Spleen (tissue), 11 donors: Measurements from ENCODE around the gene CSTB. TPM values are rescaled to one million over a fixed set of nuclear protein-coding genes. Genes with fewer than 3 reads are reported as not detected.

Experiments
- DNase-seq: peaks from one replicate; pipeline ENCODE4 v3.0.0-alpha.2; 2020
- H3K27ac ChIP-seq, 8 donors: fragments of 200-600 bp; sonication (generic) in 7 of 8; 1 replicate in 4 of 8; 2 replicates in 4 of 8; pipeline versions ENCODE4 v1.5.0 to v1.8.0; 2016 to 2021; ENCODE audit warnings: inconsistent platforms in 4 of 8, mild to moderate bottlenecking in 4 of 8, moderate library complexity in 1 of 8
- H3K27me3 ChIP-seq, 7 donors: fragments of 200-600 bp; sonication (generic) in 6 of 7; replicated peaks in 1 of 7; 1 replicate in 4 of 7; 2 replicates in 3 of 7; pipeline versions ENCODE4 v1.5.0 to v1.8.0; 2016 to 2021; ENCODE audit warnings: inconsistent platforms in 3 of 7, mild to moderate bottlenecking in 1 of 7
- H3K36me3 ChIP-seq, 6 donors: fragments of 200-600 bp; sonication (generic) in 5 of 6; 1 replicate in 4 of 6; 2 replicates in 2 of 6; pipeline versions ENCODE4 v1.5.0 to v1.8.0; 2016 to 2021; ENCODE audit warnings: inconsistent platforms in 2 of 6
- H3K4me1 ChIP-seq, 6 donors: fragments of 200-600 bp; sonication (generic) in 5 of 6; 1 replicate in 3 of 6; 2 replicates in 3 of 6; pipeline versions ENCODE4 v1.5.0 to v1.8.0; 2016 to 2021; ENCODE audit warnings: inconsistent platforms in 3 of 6
- H3K4me3 ChIP-seq, 8 donors: fragments of 200-600 bp; sonication (generic) in 7 of 8; 1 replicate in 4 of 8; 2 replicates in 4 of 8; pipeline versions ENCODE4 v1.5.0 to v1.8.0; 2016 to 2021; ENCODE audit warnings: inconsistent platforms in 4 of 8, mild to moderate bottlenecking in 4 of 8, moderate library complexity in 2 of 8
- H3K9me3 ChIP-seq, 8 donors: fragments of 200-600 bp; sonication (generic) in 7 of 8; 1 replicate in 4 of 8; 2 replicates in 4 of 8; pipeline versions ENCODE4 v1.5.0 to v1.8.0; 2016 to 2021; ENCODE audit warnings: inconsistent platforms in 4 of 8
- POLR2A ChIP-seq, 3 donors: fragments of 450-650 bp; IDR thresholded peaks; one replicate each; pipeline ENCODE4 v1.5.1; 2017; ENCODE audit warnings: antibody characterized with exemption in 3 of 3, mild to moderate bottlenecking in 1 of 3
- POLR2AphosphoS5 ChIP-seq, 3 donors: sonication (generic); formaldehyde crosslinking; IDR thresholded peaks; one replicate each; pipeline ENCODE4 v1.5.1; 2017; ENCODE audit warnings: antibody characterized with exemption in 3 of 3
- WGBS, 5 donors: extraction: QIAGEN DNeasy Blood & Tissue Kit in 3 of 5; methylation state at CpG; one replicate each; pipeline versions ENCODE4 v1.1.5 to v1.1.7; 2013 to 2018; 5-methylcytosine and 5-hydroxymethylcytosine counted together
- intact Hi-C: fragments of 100-400 bp; cut with DNase I; formaldehyde crosslinking; loops from one replicate; pipeline ENCODE4 v1.15.0; 2023; ENCODE audit warnings: low total_unique reads
- polyA plus RNA-seq, 3 donors: library from polyadenylated mRNA; stranded (reverse); fragments of 200-250 nt; gene quantifications; one replicate each; pipeline ENCODE4 v1.2.1, GENCODE V29; 2013
- total RNA-seq, 7 donors: library from RNA; depleted of rRNA in 3 of 7; stranded (reverse); fragments of >200 nt in 3 of 7; fragmentation: NEBNext Ultra II Directional in 4 of 7; extraction: Animal tissue kit (Norgen Biotek cat#: 25700) in 4 of 7; gene quantifications; one replicate each; pipeline versions ENCODE4 v1.1.0 to v1.2.1, GENCODE V29; 2016 to 2021
- TF ChIP-seq, protein P1 (sequence below), 11 experiments: fragments of 200-600 bp in 7 of 11; fragments of 450-650 bp in 4 of 11; sonication (generic) in 4 of 11; IDR thresholded peaks in 8 of 11; conservative IDR thresholded peaks in 3 of 11; 1 replicate in 7 of 11; 2 replicates in 4 of 11; pipeline versions ENCODE4 v1.4.0 to v1.8.0; 2016 to 2021; ENCODE audit warnings: antibody characterized with exemption in 11 of 11, inconsistent platforms in 4 of 11, mild to moderate bottlenecking in 1 of 11
- donor health status: healthy with polysubstance abuse.
- donor health status: DM: no; HTN: no; CAD: no; lungs with moderate emphysema.
- donor health status: DM: no; HTN: no; CAD: no.
- donor health status: Bipolar disorder and iron deficiency.
- donor health status: healthy.
- donor health status: DM: no; HTN: no; CAD: no.
- donor health status: DM: yes; HTN: yes; CAD: no.

The CSTB gene
- total and polyA plus RNA-seq, 10 donors, result 10.5 to 93.8 (median 33.2) TPM

DNA sequence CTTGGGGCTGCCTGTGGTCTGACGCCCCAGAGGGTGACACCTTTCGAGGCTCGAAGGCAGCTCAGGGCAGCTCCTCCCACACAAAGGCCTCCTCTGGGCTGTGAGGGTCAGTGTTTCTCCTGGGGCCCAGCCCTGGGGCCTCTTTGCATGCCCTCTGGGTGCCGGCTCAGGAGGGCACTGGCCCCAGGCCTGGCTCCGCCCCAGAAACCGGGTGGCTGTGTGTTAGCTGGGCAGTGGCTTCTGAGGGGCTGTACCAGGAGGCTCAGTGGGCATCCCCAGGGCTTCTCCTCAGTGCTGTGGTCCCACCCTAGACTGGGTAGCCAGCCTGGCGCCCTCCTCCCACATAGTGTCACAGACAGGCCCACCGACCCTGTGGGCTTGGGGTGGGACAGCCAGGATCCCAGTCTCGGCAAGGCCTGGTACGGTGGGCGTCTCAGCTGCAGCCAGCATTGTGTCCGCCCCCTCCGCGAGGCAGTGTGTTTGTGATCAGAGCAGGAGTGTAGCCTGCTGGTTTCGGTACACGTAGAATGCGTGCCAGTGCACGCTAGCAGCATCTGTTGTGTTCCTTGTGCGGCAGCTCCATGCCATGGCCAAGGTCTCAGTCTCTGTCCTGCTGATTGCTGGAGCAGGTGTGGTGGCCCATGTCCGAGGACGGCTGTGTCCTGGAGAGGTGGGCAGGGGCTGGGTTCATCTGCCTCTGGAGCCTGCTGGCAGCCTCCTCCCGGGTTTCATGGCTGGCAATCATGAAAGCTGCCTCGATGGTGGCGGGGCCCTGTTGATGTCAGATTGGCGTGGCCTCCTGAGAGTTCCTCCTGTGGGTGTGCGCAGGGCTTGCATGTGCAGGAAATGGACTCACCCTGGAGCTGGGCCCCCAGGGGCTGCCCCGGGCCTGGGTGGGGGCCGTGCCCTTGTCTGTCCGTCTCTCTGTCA, 41.3 kb upstream of the CSTB start:
- WGBS, 5 donors, result 59 to 82% (median 78%) methylated on average over 7 to 29 of the region's 29 CpGs
- peak overlapping the region in 2 of 8 donors; percentile 16 to 60 for H3K27ac ChIP-seq
- H3K9me3 ChIP-seq, result peaks cover 0 to 15% (median 8%) of the 10 kb centered on the region in 8 donors
- no peak overlapping the region for H3K4me3 ChIP-seq
- TF ChIP-seq POLR2A (IDR thresholded peaks at IDR 0.05) (no peak), POLR2AphosphoS5 (IDR thresholded peaks at IDR 0.05) (no peak)
- TF ChIP-seq, protein P1, sequence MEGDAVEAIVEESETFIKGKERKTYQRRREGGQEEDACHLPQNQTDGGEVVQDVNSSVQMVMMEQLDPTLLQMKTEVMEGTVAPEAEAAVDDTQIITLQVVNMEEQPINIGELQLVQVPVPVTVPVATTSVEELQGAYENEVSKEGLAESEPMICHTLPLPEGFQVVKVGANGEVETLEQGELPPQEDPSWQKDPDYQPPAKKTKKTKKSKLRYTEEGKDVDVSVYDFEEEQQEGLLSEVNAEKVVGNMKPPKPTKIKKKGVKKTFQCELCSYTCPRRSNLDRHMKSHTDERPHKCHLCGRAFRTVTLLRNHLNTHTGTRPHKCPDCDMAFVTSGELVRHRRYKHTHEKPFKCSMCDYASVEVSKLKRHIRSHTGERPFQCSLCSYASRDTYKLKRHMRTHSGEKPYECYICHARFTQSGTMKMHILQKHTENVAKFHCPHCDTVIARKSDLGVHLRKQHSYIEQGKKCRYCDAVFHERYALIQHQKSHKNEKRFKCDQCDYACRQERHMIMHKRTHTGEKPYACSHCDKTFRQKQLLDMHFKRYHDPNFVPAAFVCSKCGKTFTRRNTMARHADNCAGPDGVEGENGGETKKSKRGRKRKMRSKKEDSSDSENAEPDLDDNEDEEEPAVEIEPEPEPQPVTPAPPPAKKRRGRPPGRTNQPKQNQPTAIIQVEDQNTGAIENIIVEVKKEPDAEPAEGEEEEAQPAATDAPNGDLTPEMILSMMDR (IDR thresholded peaks at IDR 0.05 in 8 of 11, conservative IDR thresholded peaks at IDR 0.05 in 3 of 11), result no peak
- intact Hi-C loops, result loop anchor here (10.0 kb wide), 1 partner anchor 117 kb away; no protein-coding TSS in a partner anchor
- H3K36me3 ChIP-seq, result no peaks in the 10 kb centered on the region
- DNase-seq, result peak; percentile 56
- H3K4me1 ChIP-seq, result peaks cover 0 to 51% (median 16%) of the 10 kb centered on the region in 6 donors
- H3K27me3 ChIP-seq, result no peaks in the 10 kb centered on the region

DNA sequence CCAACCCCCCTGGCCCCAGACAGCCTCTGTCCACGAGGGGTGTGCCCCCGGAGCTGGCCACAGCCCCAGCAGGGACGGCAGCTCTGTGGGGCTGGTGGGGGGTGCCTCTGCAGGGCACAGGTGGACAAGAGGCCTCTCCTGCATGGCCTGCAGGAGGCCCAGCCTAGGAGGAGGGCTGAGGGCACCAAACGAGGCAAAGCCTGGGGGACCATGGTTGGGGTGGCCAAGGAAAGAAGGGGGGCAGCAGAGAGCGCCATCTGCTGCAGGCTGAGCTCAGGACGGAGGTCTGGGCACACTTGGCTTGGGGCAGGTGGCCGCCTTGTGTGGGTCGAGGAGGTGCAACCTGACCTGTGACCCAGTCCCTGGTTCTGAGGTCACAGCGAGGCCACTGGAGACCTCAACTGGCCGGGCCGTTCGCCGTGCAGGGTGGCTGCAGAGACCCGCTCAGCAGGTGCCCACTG, 40.5 kb upstream of the CSTB start:
- 63 to 93% (median 80%) methylated on average over 8 to 14 of the region's 14 CpGs for WGBS, 5 donors
- DNase-seq, result no peak

DNA sequence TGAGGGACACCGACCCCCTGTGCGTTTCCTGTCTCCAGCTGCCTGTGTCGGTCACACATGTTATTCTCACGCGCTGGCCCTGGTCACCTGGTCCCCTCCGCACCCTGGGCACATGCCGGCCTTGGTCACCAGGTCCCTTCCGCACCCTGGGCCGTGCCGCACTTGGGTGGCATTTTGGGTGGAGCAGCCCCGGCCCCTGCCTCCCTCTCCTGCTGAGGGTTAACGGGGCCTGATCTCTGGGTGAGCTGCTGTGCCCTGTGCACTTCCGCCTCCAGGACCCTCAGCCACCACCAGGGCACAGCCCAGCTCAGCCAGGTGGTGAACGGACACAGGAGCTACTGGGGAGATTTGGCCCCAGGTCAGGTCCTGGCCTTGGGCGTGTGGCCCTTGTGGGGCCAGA, 39.9 kb upstream of the CSTB start:
- no peak for DNase-seq
- H3K9me3 ChIP-seq, result peaks cover 0 to 15% (median 8%) of the 10 kb centered on the region in 8 donors
- intact Hi-C loops, result loop anchor here (10.0 kb wide), 1 partner anchor 119 kb away; no protein-coding TSS in a partner anchor
- no peaks in the 10 kb centered on the region for H3K27me3 ChIP-seq
- no peak overlapping the region for H3K27ac ChIP-seq
- WGBS, 5 donors, result 84 to 95% (median 92%) methylated on average over 6 to 15 of the region's 15 CpGs
- peaks cover 9 to 66% (median 30%) of the 10 kb centered on the region in 6 donors for H3K4me1 ChIP-seq
- TF ChIP-seq, protein P1 (IDR thresholded peaks at IDR 0.05 in 8 of 11, conservative IDR thresholded peaks at IDR 0.05 in 3 of 11), result no peak
- TF ChIP-seq POLR2AphosphoS5 (IDR thresholded peaks at IDR 0.05) (no peak), POLR2A (IDR thresholded peaks at IDR 0.05) (no peak)
- H3K4me3 ChIP-seq, result no peak overlapping the region
- no peaks in the 10 kb centered on the region for H3K36me3 ChIP-seq

More for the DNA sequence above, 40.5 kb upstream of the CSTB start:
- Histone ChIP-seq H3K27ac (no peak overlapping the region), H3K9me3 (peaks cover 0 to 15% (median 8%) of the 10 kb centered on the region in 8 donors), H3K4me1 (peaks cover 7 to 59% (median 24%) of the 10 kb centered on the region in 6 donors), H3K4me3 (no peak overlapping the region), H3K36me3 (no peaks in the 10 kb centered on the region), H3K27me3 (no peaks in the 10 kb centered on the region)
- no peak for TF ChIP-seq POLR2A (IDR thresholded peaks at IDR 0.05)
- TF ChIP-seq, protein P1 (IDR thresholded peaks at IDR 0.05 in 8 of 11, conservative IDR thresholded peaks at IDR 0.05 in 3 of 11), result no peak
- no peak for TF ChIP-seq POLR2AphosphoS5 (IDR thresholded peaks at IDR 0.05)
- intact Hi-C loops, result loop anchor here (10.0 kb wide), 1 partner anchor 118 kb away; no protein-coding TSS in a partner anchor
